Upper lobe of left lung (tissue), 6 donors: ENCODE data around the gene BTBD9. TPM values are rescaled to one million over a fixed set of nuclear protein-coding genes. Genes with fewer than 3 reads are reported as not detected.

Source experiments
- ATAC-seq, 2 donors: fragments of 200-7000 bp; cut with Tn5 transposase; one replicate each; pipeline ENCODE4 v1.9.1; 2022; ENCODE audit warnings: mild to moderate bottlenecking in 2 of 2, moderate library complexity in 2 of 2; ENCODE audit not compliant: low FRiP score in 2 of 2
- DNase-seq, 2 donors: peaks; one replicate each; pipeline ENCODE4 v3.0.0-alpha.2; 2019 to 2020
- H3K27ac ChIP-seq, 4 donors: fragments of 200-600 bp; sonication (generic); one replicate each; pipeline ENCODE4 v1.5.1; 2016 to 2019
- H3K27me3 ChIP-seq, 4 donors: fragments of 200-600 bp; sonication (generic); one replicate each; pipeline ENCODE4 v1.5.1; 2017 to 2019
- H3K36me3 ChIP-seq, 4 donors: fragments of 200-600 bp; sonication (generic); one replicate each; pipeline ENCODE4 v1.5.1; 2016 to 2019
- H3K4me1 ChIP-seq, 4 donors: fragments of 200-600 bp; sonication (generic); one replicate each; pipeline ENCODE4 v1.5.1; 2018 to 2019
- H3K4me3 ChIP-seq, 4 donors: fragments of 200-600 bp; sonication (generic); one replicate each; pipeline ENCODE4 v1.5.1; 2017 to 2019; ENCODE audit warnings: mild to moderate bottlenecking in 2 of 4, moderate library complexity in 1 of 4
- H3K9me3 ChIP-seq, 4 donors: fragments of 200-600 bp; sonication (generic); one replicate each; pipeline ENCODE4 v1.5.1; 2018 to 2019
- CTCF ChIP-seq, 6 experiments: fragments of 450-650 bp in 4 of 6; fragments of 200-600 bp in 2 of 6; sonication (generic) in 2 of 6; IDR thresholded peaks; one replicate each; pipeline ENCODE4 v1.5.1; 2016 to 2019; ENCODE audit warnings: antibody characterized with exemption in 6 of 6
- EP300 ChIP-seq, 4 donors: sonication (generic); formaldehyde crosslinking; IDR thresholded peaks; one replicate each; pipeline ENCODE4 v1.5.1; 2017; ENCODE audit warnings: antibody characterized with exemption in 4 of 4, control low read depth in 2 of 4
- POLR2A ChIP-seq, 4 donors: fragments of 450-650 bp; IDR thresholded peaks; one replicate each; pipeline ENCODE4 v1.5.1; 2016 to 2017; ENCODE audit warnings: antibody characterized with exemption in 4 of 4, mild to moderate bottlenecking in 2 of 4
- POLR2AphosphoS5 ChIP-seq, 2 donors: sonication (generic); formaldehyde crosslinking; IDR thresholded peaks; one replicate each; pipeline ENCODE4 v1.5.1; 2017; ENCODE audit warnings: antibody characterized with exemption in 2 of 2
- WGBS, 2 donors: methylation state at CpG; one replicate each; pipeline ENCODE4 v1.1.5; 2017 to 2018; 5-methylcytosine and 5-hydroxymethylcytosine counted together
- total RNA-seq, 6 donors: library from RNA; depleted of rRNA in 4 of 6; stranded (reverse); fragments of >200 nt in 4 of 6; gene quantifications; one replicate each; pipeline versions ENCODE4 v1.1.0 to v1.2.1, GENCODE V29; 2016 to 2021
- donor health status: DM: no; HTN: no; CAD: no; lungs with moderate emphysema.
- donor health status: DM: no; HTN: yes; CAD: no; lungs with severe emphysema.

Gene BTBD9
- total RNA-seq, 6 donors from 2014 or later: 18.2 to 60.8 (median 44.9) TPM

GRCh38 chr6:38400101-38400500, 239.6 kb downstream of the BTBD9 start:
- H3K36me3 ChIP-seq: no peaks in the 10 kb centered on the region
- H3K4me1 ChIP-seq: peaks cover 7 to 15% (median 12%) of the 10 kb centered on the region in 4 donors
- TF ChIP-seq EP300 (IDR thresholded peaks at IDR 0.05): no peak
- TF ChIP-seq POLR2A (IDR thresholded peaks at IDR 0.05): no peak
- TF ChIP-seq CTCF (IDR thresholded peaks at IDR 0.05): no peak
- TF ChIP-seq POLR2AphosphoS5 (IDR thresholded peaks at IDR 0.05): no peak
- H3K27ac ChIP-seq: no peak overlapping the region
- H3K9me3 ChIP-seq: no peaks in the 10 kb centered on the region
- H3K27me3 ChIP-seq: no peaks in the 10 kb centered on the region
- ATAC-seq: no peak
- DNase-seq: no peak
- no peak overlapping the region for H3K4me3 ChIP-seq
- whole genome bisulfite sequencing, 2 donors: 64 to 74% methylated on average over 3 of the region's 3 CpGs

GRCh38 chr6:38396209-38396608, 243.5 kb downstream of the BTBD9 start:
- Histone ChIP-seq H3K36me3 (no peaks in the 10 kb centered on the region), H3K27me3 (no peaks in the 10 kb centered on the region), H3K27ac (no peak overlapping the region), H3K4me3 (no peak overlapping the region), H3K4me1 (peaks cover 0 to 4% (median 0%) of the 10 kb centered on the region in 4 donors), H3K9me3 (no peaks in the 10 kb centered on the region)
- 88 to 92% methylated on average over 3 of the region's 3 CpGs for WGBS, 2 donors
- DNase-seq (no peak), ATAC-seq (no peak)
- TF ChIP-seq POLR2A (IDR thresholded peaks at IDR 0.05) (no peak), EP300 (IDR thresholded peaks at IDR 0.05) (no peak), CTCF (IDR thresholded peaks at IDR 0.05) (no peak), POLR2AphosphoS5 (IDR thresholded peaks at IDR 0.05) (no peak)

GRCh38 chr6:38393986-38394385, 245.7 kb downstream of the BTBD9 start:
- TF ChIP-seq EP300 (IDR thresholded peaks at IDR 0.05): no peak
- no peak for TF ChIP-seq POLR2A (IDR thresholded peaks at IDR 0.05)
- TF ChIP-seq CTCF (IDR thresholded peaks at IDR 0.05): no peak
- TF ChIP-seq POLR2AphosphoS5 (IDR thresholded peaks at IDR 0.05): no peak
- Histone ChIP-seq H3K27me3 (no peaks in the 10 kb centered on the region), H3K36me3 (no peaks in the 10 kb centered on the region), H3K9me3 (no peaks in the 10 kb centered on the region), H3K4me1 (peaks cover 0 to 4% (median 0%) of the 10 kb centered on the region in 4 donors), H3K4me3 (no peak overlapping the region), H3K27ac (no peak overlapping the region)
- ATAC-seq (no peak), DNase-seq (no peak)
- 78 to 100% methylated on average over 1 of the region's 1 CpG for WGBS, 2 donors

- Histone ChIP-seq H3K27me3 (no peaks in the 10 kb centered on the region), H3K36me3 (no peaks in the 10 kb centered on the region), H3K27ac (no peak overlapping the region), H3K4me1 (no peaks in the 10 kb centered on the region), H3K9me3 (no peaks in the 10 kb centered on the region), H3K4me3 (no peak overlapping the region)
- ATAC-seq: no peak
- no peak for DNase-seq
- WGBS, 2 donors: 91 to 92% methylated on average over 9 of the region's 9 CpGs
- TF ChIP-seq POLR2A (IDR thresholded peaks at IDR 0.05) (no peak), EP300 (IDR thresholded peaks at IDR 0.05) (no peak), POLR2AphosphoS5 (IDR thresholded peaks at IDR 0.05) (no peak), CTCF (IDR thresholded peaks at IDR 0.05) (no peak)
Observed at GRCh38 chr6:38391626-38392579, 247.8 kb downstream of the BTBD9 start.
